ENCODE results near the gene NACA. TPM values are rescaled to one million over a fixed set of nuclear protein-coding genes. Genes with fewer than 3 reads are reported as not detected.
A peak's percentile ranks its signal among the peaks of the same experiment; 100 is the strongest.

Gene NACA
- total RNA-seq (2014; rRNA removed; shearing (Covaris generic)), result 1,081 and 1,279 TPM in 2 replicates
- 2,165 and 2,495 TPM in 2 replicates for polyA plus RNA-seq (2016; fragmentation: Nextera tagmentation; extraction: Ambion mirVana)
- long read RNA-seq, transcript NACA-201 (8 exons, 2,690 nt), result major isoform, 1,090 of 1,370 reads
- long read RNA-seq, transcript NACA-204 (8 exons, 802 nt), result minor isoform, 45 of 1,370 reads
- long read RNA-seq, transcript NACA-202 (8 exons, 1,059 nt), result minor isoform, 95 of 1,370 reads
- long read RNA-seq, partial matches to known transcripts, result 121 of 1,370 reads
- long read RNA-seq, other reads (novel, unspliced or antisense), result 19 of 1,370 reads

GRCh38 chr12:56724972-56725722, at the start of gene NACA:
TSS of gene NACA (minus strand) at chr12:56725299. CDS start at chr12:56724521, 778 bp downstream.
- H3K79me2 ChIP-seq (replicated peaks; ENCODE audit: insufficient read depth), result peaks cover 49% of the 10 kb centered on the region
- peaks cover 81% of the 10 kb centered on the region for H3K36me3 Mint-ChIP-seq (ENCODE audit: low read depth)
- DNase-seq (ENCODE audit: low spot score), result peak; percentile 98
- H3K27me3 Mint-ChIP-seq (ENCODE audit: insufficient read depth, low read depth, poor library complexity), result peaks cover 11% of the 10 kb centered on the region
- H3K27ac Mint-ChIP-seq, result peak within 1 kb of the TSS; percentile 100
- H3K4me1 Mint-ChIP-seq, result peaks cover 42% of the 10 kb centered on the region
- peak within 1 kb of the TSS; percentile 98 for H3K4me3 Mint-ChIP-seq
- H3F3A ChIP-seq (replicated peaks; ENCODE audit: low read depth), result 0 out of 2 replicates have a peak, but pooled peaks cover 12% of the 10 kb centered on the region
- TF ChIP-seq CTCF (conservative IDR thresholded peaks at IDR 0.05; ENCODE audit: low read depth in 2 of 2), result no peak
- TF ChIP-seq POLR2AphosphoS5 (IDR thresholded peaks at IDR 0.05; ENCODE audit: low read depth), result peak; percentile 97
- TF ChIP-seq ZNF331 (CRISPR knock-in tag; IDR thresholded peaks at IDR 0.05; ENCODE audit: low read depth), result no peak
- TF ChIP-seq CREB1 (CRISPR knock-in tag; IDR thresholded peaks at IDR 0.05; ENCODE audit: low read depth), result peak; percentile 50
- TF ChIP-seq ETS1 (IDR thresholded peaks at IDR 0.05), result peak; percentile 86
- TF ChIP-seq, protein P1, sequence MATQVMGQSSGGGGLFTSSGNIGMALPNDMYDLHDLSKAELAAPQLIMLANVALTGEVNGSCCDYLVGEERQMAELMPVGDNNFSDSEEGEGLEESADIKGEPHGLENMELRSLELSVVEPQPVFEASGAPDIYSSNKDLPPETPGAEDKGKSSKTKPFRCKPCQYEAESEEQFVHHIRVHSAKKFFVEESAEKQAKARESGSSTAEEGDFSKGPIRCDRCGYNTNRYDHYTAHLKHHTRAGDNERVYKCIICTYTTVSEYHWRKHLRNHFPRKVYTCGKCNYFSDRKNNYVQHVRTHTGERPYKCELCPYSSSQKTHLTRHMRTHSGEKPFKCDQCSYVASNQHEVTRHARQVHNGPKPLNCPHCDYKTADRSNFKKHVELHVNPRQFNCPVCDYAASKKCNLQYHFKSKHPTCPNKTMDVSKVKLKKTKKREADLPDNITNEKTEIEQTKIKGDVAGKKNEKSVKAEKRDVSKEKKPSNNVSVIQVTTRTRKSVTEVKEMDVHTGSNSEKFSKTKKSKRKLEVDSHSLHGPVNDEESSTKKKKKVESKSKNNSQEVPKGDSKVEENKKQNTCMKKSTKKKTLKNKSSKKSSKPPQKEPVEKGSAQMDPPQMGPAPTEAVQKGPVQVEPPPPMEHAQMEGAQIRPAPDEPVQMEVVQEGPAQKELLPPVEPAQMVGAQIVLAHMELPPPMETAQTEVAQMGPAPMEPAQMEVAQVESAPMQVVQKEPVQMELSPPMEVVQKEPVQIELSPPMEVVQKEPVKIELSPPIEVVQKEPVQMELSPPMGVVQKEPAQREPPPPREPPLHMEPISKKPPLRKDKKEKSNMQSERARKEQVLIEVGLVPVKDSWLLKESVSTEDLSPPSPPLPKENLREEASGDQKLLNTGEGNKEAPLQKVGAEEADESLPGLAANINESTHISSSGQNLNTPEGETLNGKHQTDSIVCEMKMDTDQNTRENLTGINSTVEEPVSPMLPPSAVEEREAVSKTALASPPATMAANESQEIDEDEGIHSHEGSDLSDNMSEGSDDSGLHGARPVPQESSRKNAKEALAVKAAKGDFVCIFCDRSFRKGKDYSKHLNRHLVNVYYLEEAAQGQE (IDR thresholded peaks at IDR 0.05; ENCODE audit: unreplicated experiment), result peak; percentile 21
- TF ChIP-seq EZH2 (IDR thresholded peaks at IDR 0.05; ENCODE audit: low read depth, unreplicated experiment), result no peak
- TF ChIP-seq STAT1 (IDR thresholded peaks at IDR 0.05; ENCODE audit: unreplicated experiment), result no peak
- peak; percentile 91 for ATAC-seq
- 0 out of 2 replicates have a peak within 1 kb of the TSS, but pooled peaks have one; percentile 72 for H2AFZ ChIP-seq
- peak within 1 kb of the TSS; percentile 96 for H3K27ac ChIP-seq (ENCODE audit: low read depth)
- H4K20me1 ChIP-seq (replicated peaks; ENCODE audit: insufficient read depth), result peaks cover 39% of the 10 kb centered on the region
- H3K4me3 ChIP-seq, result peak within 1 kb of the TSS; percentile 93
- H3K9me2 ChIP-seq (ENCODE audit: insufficient read depth), result peaks cover 5% of the 10 kb centered on the region; the same call in 1 of the 2 replicates
- H3K4me1 ChIP-seq (ENCODE audit: insufficient read depth), result peaks cover 38% of the 10 kb centered on the region
- peak within 1 kb of the TSS; percentile 99 for H3K4me2 ChIP-seq
- H3K36me3 ChIP-seq (ENCODE audit: insufficient read depth), result peaks cover 28% of the 10 kb centered on the region
- no peaks in the 10 kb centered on the region; the same call in 2 of the 3 replicates for H3K9me3 Mint-ChIP-seq
- no peaks in the 10 kb centered on the region for H3K27me3 ChIP-seq (ENCODE audit: insufficient read depth)
